Lower leg skin (tissue), 4 donors: ENCODE data around the gene AXIN2. TPM values are rescaled to one million over a fixed set of nuclear protein-coding genes. Genes with fewer than 3 reads are reported as not detected.

Experiments
- DNase-seq, 2 donors: peaks; one replicate each; pipeline ENCODE4 v3.0.0-alpha.2; 2019; ENCODE audit warnings: low spot score in 2 of 2
- H3K4me3 ChIP-seq: fragments of 200-600 bp; sonication (generic); 2 replicates; pipeline ENCODE4 v1.5.1; 2017; ENCODE audit warnings: mild to moderate bottlenecking, low read depth; ENCODE audit not compliant: poor library complexity, severe bottlenecking
- CTCF ChIP-seq, 3 donors: fragments of 450-650 bp; IDR thresholded peaks; one replicate each; pipeline ENCODE4 v1.5.1; 2016; ENCODE audit warnings: antibody characterized with exemption in 3 of 3, mild to moderate bottlenecking in 3 of 3, moderate library complexity in 2 of 3
- POLR2A ChIP-seq, 2 donors: fragments of 450-650 bp; IDR thresholded peaks; one replicate each; pipeline ENCODE4 v1.6.1; 2016 to 2017; ENCODE audit warnings: antibody characterized with exemption in 2 of 2, mild to moderate bottlenecking in 1 of 2, moderate library complexity in 1 of 2
- WGBS, 2 donors: methylation state at CpG; one replicate each; pipeline ENCODE4 v1.1.5; 2018; 5-methylcytosine and 5-hydroxymethylcytosine counted together
- intact Hi-C: fragments of 100-400 bp; cut with DNase I; formaldehyde crosslinking; loops from one replicate; pipeline ENCODE4 v1.15.0; 2023; ENCODE audit warnings: low total_unique reads
- total RNA-seq, 4 donors: library from RNA; depleted of rRNA; stranded (reverse); fragments of >200 nt; gene quantifications; one replicate each; pipeline ENCODE4 v1.1.0, GENCODE V29; 2016

The AXIN2 gene
- total RNA-seq, 4 donors from 2014 or later = 11.7 to 16.7 (median 14.6) TPM

- no peak for DNase-seq
- H3K4me3 ChIP-seq = no peak overlapping the region
- 37 to 42% methylated on average over 8 of the region's 8 CpGs for WGBS, 2 donors
- TF ChIP-seq POLR2A (IDR thresholded peaks at IDR 0.05) (no peak), CTCF (IDR thresholded peaks at IDR 0.05) (no peak)
- intact Hi-C loops = no loop called here
Measured at GRCh38 chr17:65564793-65565192, 3.3 kb upstream of the AXIN2 start.

DNA sequence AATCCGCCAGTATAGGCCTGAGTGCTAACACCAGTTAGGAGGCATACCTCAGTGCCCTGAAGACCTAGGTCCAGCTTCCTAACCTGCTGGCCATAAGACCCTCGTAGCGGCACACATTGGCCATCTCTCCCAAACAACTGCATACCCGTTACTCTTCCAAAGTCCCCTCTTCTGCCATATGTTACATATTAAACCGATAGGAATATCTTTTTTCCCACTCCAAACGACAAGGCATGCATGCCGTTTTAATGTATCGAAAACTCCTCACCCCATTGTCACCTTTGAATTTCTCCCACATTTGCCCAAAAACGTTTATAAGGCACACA is 721 bp upstream of the AXIN2 start:
- intact Hi-C loops = no loop called here
- 49 to 53% methylated on average over 9 of the region's 9 CpGs for WGBS, 2 donors
- no peak overlapping the region for H3K4me3 ChIP-seq
- DNase-seq = no peak
- no peak for TF ChIP-seq POLR2A (IDR thresholded peaks at IDR 0.05)
- no peak for TF ChIP-seq CTCF (IDR thresholded peaks at IDR 0.05)

DNA sequence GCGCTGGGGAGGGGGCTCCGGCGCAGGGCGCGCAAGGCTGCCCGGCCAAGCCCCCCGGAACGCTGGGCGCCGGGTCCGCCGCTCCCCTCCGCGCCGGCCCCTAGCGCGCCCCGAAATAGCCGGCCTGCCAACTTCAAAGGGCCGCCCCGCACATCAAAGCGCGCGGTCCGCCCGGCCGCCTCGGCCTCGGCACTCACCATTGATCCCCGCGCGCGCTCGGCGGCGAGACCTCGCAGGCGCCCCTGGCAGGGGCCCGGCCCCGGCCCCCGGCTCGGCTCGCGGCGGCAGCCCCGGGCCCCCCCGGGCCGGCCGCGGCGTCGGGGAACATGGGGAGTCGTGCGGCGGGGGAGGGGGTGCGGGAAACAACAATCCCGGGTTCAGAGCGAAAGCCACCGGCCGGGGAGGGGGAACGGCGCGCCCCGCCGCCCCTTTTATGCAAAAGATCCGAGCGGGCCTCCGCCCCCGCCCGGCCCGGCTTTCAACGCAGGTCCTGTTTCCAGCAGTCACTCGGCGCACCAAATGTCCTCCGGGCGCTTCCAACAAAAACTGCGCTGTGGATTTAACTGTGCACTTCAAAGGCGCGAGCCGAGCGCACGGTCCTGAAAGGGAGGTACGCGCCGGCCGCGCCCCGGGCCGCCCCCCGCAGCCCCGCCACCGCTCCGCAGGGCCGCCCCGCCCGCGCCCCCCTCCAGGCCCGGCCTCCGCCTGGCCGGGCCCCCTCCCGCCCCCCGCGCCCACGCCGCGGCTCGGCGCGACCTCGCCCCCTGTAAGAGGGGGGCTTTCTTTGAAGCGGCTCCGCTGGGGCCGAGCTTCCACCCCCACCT is 608 bp downstream of the AXIN2 start:
- peak; percentile 90 to 97 for DNase-seq
- intact Hi-C loops = no loop called here
- H3K4me3 ChIP-seq = peak overlapping the region; percentile 69
- 0 to 1% methylated on average over 24 to 40 of the region's 113 CpGs for WGBS, 2 donors
- no peak for TF ChIP-seq CTCF (IDR thresholded peaks at IDR 0.05)

- DNase-seq = peak in 1 of 2 donors; percentile 92
- WGBS, 2 donors = 0 to 1% methylated on average over 33 to 60 of the region's 89 CpGs
- intact Hi-C loops = no loop called here
Measured at GRCh38 chr17:65559804-65560627, 1.4 kb downstream of the AXIN2 start.

GRCh38 chr17:65559461-65559803 is 2.0 kb downstream of the AXIN2 start:
- peak overlapping the region; percentile 69 for H3K4me3 ChIP-seq
- intact Hi-C loops = no loop called here
- 1% methylated on average over 13 of the region's 13 CpGs for WGBS, 2 donors

More at GRCh38 chr17:65559804-65560627, 1.4 kb downstream of the AXIN2 start:
- H3K4me3 ChIP-seq = peak overlapping the region; percentile 69
- TF ChIP-seq CTCF (IDR thresholded peaks at IDR 0.05) = no peak

More at GRCh38 chr17:65559461-65559803, 2.0 kb downstream of the AXIN2 start:
- no peak for DNase-seq
- no peak for TF ChIP-seq CTCF (IDR thresholded peaks at IDR 0.05)
- no peak for TF ChIP-seq POLR2A (IDR thresholded peaks at IDR 0.05)
